Brain pericyte (primary cell): Measurements from ENCODE around the gene MLLT3.

ENCODE experiments used
- DNase-seq: peaks from one replicate; pipeline ENCODE4 v3.0.0-alpha.2; 2012; ENCODE audit warnings: low read depth, low spot score

The MLLT3 gene

GRCh38 chr9:20349568-20349967 lies 272.7 kb downstream of the MLLT3 start:
- DNase-seq = no peak

DNA sequence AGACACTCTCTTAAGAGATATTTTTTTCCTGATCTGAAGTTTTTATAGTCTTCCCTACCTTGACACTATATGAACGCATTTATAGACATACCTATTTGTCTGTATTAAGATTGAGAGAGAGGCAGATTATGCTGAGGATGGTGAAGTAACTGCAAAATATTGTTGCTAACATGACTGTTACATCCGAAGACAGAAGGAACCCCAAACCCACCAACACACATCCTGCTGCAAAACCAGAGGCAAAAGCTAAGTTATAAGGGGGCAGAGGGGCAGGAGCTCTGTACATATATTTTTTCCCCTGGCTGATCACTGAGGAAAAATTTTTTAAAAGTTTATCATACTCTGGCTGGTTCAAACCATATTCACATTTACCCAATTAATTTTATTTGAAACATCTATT lies 279.0 kb downstream of the MLLT3 start:
- no peak for DNase-seq

DNA sequence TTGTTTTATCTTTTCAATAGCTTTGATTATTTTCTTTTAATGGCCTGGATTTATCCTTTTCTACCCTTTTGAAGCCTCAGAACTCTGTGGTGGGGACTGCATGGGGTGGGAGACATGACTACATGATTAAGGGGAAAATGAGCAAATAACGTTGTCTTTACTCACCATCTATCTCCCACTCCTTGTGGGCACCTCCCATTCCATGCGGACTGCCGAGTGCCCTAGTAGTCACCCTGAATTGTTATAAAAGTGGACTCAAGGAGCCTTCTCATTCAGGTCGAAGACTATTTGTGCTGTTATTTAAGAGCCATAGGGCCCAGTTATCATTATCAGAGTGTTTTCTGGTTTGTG lies 281.8 kb downstream of the MLLT3 start:
- no peak for DNase-seq

DNA sequence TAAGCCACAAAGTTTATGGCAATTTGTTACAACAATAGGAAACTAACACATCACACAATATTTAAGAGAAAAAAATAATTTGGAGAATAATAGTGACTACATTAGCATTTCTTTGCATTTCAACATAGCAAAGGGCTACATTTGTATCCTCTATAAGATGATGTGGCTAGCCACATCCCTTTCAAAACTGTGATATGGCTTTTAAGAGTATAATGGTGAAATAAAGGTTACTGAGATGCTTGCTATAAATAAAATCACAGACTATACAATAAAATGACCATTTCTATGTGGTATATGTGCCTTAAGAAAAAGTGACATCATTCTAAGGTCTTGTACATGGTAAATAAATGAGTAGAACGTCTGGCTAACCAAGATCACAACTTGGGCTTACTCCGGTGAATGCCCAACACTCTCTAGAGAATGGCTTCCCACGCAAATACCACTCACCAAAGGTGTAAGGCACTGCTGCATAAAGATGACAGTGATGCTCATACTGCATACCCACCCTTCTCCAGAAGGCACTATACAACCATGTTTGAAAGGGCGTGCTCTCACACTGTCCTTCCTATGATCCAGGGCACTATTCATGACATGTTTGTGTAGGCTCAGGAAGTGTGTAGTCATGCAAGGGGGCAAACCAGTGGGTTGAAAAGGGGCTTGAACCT lies 286.5 kb downstream of the MLLT3 start:
- DNase-seq = no peak

- DNase-seq = no peak
These were observed 288.3 kb downstream of the MLLT3 start for GRCh38 chr9:20333991-20334390.

GRCh38 chr9:20331095-20331685 lies 291.1 kb downstream of the MLLT3 start:
- no peak for DNase-seq

- no peak for DNase-seq
These were observed 291.6 kb downstream of the MLLT3 start for GRCh38 chr9:20330688-20331087.

DNA sequence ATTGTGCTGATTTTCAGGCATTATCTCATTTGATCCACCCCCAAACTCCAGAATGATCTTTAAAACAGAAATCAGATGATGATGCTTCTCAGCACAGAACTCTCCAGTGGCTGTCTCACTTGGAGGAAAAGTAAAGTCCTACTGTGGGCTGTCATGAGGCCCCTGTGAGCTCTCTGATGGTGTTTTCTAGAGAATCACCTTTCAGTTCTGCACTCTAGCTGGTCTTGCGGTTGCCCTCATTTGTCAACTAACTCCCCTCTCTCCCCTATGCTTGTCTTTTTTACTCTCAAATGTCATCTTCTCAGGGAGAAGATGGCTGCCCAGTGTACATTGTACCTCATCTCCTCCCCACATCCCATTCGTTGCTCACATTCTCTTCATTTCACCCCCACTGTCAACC lies 295.8 kb downstream of the MLLT3 start:
- DNase-seq = no peak

DNA sequence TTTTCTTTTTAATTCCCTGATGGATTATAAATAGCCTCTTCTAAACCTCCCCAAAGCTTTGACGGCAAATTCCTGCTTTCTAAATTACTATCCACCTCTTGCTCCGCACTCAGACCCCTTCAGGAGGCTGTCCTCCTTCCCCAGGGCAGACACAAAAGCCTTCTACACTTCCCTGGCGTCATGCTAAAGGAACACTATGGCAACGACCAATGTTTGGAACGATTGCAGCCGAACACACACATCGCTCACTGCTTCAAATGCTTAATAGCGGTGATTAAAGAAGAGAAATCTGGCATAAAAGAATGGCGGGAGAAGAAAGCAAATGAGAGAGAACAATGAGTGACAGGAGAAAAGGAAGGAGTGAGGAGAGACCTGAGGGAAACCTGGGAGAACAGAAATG lies 297.3 kb downstream of the MLLT3 start:
- DNase-seq = no peak

GRCh38 chr9:20322212-20322611 lies 300.1 kb downstream of the MLLT3 start:
- DNase-seq = no peak

GRCh38 chr9:20321423-20322082 lies 300.7 kb downstream of the MLLT3 start:
- no peak for DNase-seq

DNA sequence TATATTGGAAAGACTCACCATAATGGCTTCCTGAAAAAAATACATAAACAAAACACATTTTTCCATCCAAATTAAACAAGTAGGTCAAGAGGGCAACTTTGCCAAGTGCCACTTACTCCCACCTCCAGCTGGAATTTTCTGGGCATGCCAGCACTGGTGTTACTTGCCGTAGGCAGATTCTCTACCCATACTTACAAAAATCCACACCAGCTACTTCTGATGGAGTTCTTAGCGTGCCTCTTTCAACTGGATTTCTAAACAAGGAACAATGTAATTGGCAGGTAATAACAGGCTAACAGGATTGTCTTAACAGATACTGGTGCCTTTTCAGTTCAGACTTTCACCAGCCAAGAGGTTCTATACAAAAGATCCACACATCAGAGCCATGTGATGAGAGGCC lies 301.4 kb downstream of the MLLT3 start:
- DNase-seq = no peak

DNA sequence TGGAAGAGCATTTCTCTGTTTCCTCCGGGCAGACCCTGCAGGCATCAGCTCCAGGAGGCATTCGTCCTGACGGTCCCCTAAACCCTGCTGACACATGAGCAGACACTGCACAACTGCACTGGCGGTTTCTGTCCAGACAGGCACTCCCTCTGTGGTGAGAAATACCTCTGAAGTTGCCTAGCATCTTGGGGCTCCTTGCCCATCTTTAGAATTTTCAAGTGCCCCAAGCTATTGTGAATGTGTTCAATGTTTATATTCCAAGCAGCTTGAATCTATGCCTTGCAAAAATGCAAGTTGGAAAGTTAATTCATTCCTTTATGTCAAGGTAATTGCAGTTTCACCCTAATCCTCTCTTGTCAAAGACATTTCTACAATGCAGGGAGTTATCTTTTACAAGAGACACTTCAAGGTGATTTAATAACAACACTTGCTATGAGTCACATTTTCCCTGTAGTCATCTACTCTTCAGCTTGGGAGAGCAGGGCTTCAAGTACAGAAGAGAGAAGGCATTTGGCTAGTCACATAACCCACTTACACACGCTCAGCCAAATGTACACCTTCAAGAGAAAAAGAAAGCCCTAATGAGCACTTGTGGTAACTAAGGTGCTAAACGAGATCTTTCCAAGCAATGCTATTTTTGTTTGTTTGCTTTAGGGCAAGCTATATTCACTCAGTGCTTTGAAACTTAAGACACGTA lies 302.5 kb downstream of the MLLT3 start:
- DNase-seq = no peak

GRCh38 chr9:20319241-20319640 lies 303.1 kb downstream of the MLLT3 start:
- DNase-seq = no peak

- no peak for DNase-seq
These were observed 304.6 kb downstream of the MLLT3 start for GRCh38 chr9:20317701-20318100.

DNA sequence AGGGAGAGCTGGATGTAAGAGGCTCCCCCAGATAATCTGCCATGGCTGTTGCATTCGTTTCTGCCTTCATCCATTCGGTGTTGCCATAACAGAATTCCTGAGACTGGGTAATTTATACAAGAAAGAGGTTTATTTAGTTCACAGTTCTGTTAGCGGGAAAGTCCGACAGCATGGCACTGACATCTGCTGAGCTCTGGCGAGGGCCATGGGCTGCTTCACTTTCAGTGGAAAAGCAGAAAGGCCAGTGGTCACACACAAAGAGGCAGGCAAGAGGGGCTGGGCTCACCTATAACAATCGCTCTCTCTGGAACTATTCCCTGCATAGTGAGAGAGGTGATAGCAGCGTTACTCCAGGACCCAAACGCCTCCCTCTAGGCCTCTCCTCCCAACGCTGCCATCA lies 305.9 kb downstream of the MLLT3 start:
- DNase-seq = no peak

- no peak for DNase-seq
These were observed 306.6 kb downstream of the MLLT3 start for GRCh38 chr9:20315677-20316076.

- DNase-seq = no peak
These were observed 307.3 kb downstream of the MLLT3 start for GRCh38 chr9:20314981-20315380.

DNA sequence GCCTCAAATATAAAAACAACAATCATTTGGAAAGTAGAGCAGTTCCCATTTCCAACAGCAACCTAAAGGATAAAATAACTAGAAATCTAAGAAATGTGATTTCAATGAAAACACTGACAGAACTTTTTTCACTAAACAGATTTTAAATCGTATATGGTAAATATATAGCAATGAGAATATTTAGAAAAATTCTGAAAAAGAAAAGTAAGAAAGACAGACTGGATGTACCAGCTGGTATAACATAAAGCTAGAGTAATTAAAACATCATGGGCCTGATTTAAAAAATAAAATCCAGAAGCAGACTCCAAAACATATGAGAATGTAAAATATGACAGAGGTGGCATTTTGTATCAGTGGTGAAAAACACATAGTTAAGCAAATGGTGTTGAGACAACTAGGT lies 308.9 kb downstream of the MLLT3 start:
- DNase-seq = no peak

GRCh38 chr9:20312732-20313131 lies 309.6 kb downstream of the MLLT3 start:
- DNase-seq = no peak

GRCh38 chr9:20310024-20310423 lies 312.3 kb downstream of the MLLT3 start:
- DNase-seq = no peak

DNA sequence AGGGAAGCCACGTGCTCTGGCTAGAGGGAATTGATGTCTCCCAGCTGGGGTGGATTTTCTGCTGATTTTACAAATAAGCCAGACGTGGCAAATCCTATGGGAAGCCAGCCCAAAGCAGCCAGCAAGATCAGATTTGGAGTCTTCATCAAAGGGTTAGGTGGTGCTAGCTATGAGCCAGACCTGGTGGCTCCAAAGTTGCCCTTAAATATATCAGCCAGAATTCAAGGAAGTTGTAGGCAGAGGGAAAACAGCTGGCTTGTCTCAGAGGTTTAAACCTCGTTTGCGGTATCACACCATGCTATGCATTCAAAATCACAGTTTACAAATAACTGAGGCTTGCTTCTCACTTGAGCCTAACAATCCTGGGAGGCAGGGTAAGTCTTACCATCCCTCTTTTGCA lies 313.2 kb downstream of the MLLT3 start:
- DNase-seq = no peak

GRCh38 chr9:20307621-20308020 lies 314.7 kb downstream of the MLLT3 start:
- DNase-seq = no peak
